ENCODE results near the gene EDC4. TPM values are rescaled to one million over a fixed set of nuclear protein-coding genes. Genes with fewer than 3 reads are reported as not detected.
A peak's percentile ranks its signal among the peaks of the same experiment; 100 is the strongest.

Gene EDC4
- total RNA-seq, 1 donor from 2014 or later: 83.0 TPM

DNA sequence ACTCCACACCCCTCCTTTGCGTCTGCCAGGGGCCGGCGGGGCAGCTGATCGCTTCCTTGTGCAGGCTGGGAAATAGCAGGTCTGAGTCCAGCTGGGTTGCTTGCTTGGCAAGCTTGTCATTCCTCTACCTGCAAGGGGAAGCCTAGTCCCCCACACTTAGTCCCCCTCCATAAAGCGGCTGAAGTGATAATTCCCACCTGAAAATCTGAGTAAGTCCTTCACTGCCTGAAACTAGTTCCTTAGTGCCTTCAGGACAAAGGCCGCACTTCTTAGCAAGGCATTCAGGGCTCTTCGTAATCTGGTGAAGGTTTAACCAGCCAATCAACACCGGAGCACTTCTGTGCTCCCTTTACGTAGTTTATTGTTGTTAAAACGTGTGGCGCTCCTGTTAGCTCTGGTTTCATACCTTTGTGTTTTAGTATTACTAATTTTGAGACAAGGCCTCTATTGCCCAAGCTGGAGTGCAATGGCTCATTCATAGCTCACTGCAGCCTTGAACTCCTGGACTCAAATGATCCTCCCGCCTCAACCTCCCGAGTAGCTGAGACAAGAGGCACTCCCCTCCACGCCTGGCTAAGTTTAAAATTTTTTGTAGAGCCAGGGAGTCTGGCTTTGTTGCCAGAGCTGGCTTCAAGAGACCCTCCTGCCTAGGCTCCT lies 21.0 kb downstream of the EDC4 start:
- H3K4me3 Mint-ChIP-seq (ENCODE audit: unreplicated experiment): peak overlapping the region; percentile 97
- peaks cover 3% of the 10 kb centered on the region for H3K27me3 Mint-ChIP-seq (ENCODE audit: unreplicated experiment)
- no peaks in the 10 kb centered on the region for H3K36me3 Mint-ChIP-seq (ENCODE audit: low read depth, unreplicated experiment)
- TF ChIP-seq, protein P1, sequence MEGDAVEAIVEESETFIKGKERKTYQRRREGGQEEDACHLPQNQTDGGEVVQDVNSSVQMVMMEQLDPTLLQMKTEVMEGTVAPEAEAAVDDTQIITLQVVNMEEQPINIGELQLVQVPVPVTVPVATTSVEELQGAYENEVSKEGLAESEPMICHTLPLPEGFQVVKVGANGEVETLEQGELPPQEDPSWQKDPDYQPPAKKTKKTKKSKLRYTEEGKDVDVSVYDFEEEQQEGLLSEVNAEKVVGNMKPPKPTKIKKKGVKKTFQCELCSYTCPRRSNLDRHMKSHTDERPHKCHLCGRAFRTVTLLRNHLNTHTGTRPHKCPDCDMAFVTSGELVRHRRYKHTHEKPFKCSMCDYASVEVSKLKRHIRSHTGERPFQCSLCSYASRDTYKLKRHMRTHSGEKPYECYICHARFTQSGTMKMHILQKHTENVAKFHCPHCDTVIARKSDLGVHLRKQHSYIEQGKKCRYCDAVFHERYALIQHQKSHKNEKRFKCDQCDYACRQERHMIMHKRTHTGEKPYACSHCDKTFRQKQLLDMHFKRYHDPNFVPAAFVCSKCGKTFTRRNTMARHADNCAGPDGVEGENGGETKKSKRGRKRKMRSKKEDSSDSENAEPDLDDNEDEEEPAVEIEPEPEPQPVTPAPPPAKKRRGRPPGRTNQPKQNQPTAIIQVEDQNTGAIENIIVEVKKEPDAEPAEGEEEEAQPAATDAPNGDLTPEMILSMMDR (IDR thresholded peaks at IDR 0.05; ENCODE audit: unreplicated experiment): no peak
- peak overlapping the region; percentile 89 for H3K27ac Mint-ChIP-seq (ENCODE audit: unreplicated experiment)
- H3K9me3 Mint-ChIP-seq (ENCODE audit: unreplicated experiment): no peaks in the 10 kb centered on the region
- no peak for DNase-seq (ENCODE audit: low spot score)
- peaks cover 35% of the 10 kb centered on the region for H3K4me1 Mint-ChIP-seq (ENCODE audit: unreplicated experiment)

DNA sequence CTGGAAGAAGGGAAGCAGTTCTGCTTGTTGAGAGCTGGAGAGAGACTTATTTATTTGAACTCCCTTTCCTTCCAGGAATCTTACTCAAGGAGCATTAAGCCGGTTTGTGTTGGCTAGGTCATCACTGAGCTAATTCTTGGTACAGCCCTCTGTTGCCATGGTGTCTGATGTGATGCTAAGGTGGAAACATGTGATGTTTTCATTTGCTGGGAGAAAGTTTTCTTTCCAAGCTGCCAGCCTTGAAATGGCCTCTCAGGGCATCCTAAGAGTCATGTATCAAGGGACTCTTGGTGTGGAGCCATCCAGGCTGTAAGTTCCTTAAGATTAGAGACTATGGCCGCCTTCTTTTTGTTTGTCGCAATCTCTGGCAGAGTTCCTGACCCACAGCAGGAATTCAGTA lies 24.4 kb downstream of the EDC4 start:
- Mint-ChIP-seq H3K4me3 (ENCODE audit: unreplicated experiment) (no peak overlapping the region), H3K27ac (ENCODE audit: unreplicated experiment) (peak overlapping the region; percentile 62), H3K36me3 (ENCODE audit: low read depth, unreplicated experiment) (peaks cover 9% of the 10 kb centered on the region), H3K4me1 (ENCODE audit: unreplicated experiment) (peaks cover 52% of the 10 kb centered on the region), H3K27me3 (ENCODE audit: unreplicated experiment) (peaks cover 5% of the 10 kb centered on the region), H3K9me3 (ENCODE audit: unreplicated experiment) (no peaks in the 10 kb centered on the region)
- TF ChIP-seq, protein P1 (IDR thresholded peaks at IDR 0.05; ENCODE audit: unreplicated experiment): no peak
- DNase-seq (ENCODE audit: low spot score): no peak

DNA sequence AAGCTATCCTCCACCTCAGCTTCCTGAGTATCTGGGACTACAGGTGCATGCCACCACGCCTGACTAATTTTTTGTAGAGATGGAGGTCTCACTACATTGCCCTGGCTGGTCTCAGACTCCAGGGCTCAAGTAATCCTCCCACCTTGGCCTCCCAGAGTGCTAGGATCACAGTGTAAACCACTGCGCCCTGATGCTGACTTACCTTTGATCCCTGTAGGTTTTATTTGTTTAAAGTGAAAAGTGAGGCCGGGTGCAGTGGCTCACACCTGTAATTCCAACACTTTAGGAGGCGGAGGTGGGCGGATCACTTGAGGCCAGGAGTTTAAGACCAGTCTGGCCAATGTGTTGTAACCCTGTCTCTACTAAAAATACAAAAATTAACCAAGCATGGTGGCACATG lies 28.9 kb downstream of the EDC4 start:
- H3K9me3 Mint-ChIP-seq (ENCODE audit: unreplicated experiment): no peaks in the 10 kb centered on the region

DNA sequence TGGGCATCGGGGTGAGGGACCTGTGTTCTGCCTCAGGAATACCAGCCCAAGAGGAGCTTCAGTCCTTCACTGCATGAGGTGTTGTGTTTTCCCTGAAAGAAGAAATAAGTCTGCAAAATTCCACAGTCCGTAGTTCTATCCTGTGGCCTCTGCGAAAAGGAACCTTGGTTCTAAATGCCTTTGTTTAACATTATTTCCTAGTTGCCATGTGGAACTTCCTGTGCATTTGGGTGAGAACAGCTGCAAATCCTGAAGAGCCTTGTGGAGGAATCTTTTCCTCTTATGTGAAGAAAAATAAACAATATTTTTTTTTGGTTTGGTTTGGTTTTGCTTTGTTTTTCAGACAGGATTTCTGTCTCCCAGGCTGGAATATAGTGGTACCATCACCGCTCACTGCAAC lies 30.0 kb downstream of the EDC4 start:
- no peak for DNase-seq (ENCODE audit: low spot score)
- Mint-ChIP-seq H3K27ac (ENCODE audit: unreplicated experiment) (peak overlapping the region; percentile 100), H3K4me1 (ENCODE audit: unreplicated experiment) (peaks cover 39% of the 10 kb centered on the region), H3K4me3 (ENCODE audit: unreplicated experiment) (peak overlapping the region; percentile 52), H3K27me3 (ENCODE audit: unreplicated experiment) (peaks cover 2% of the 10 kb centered on the region), H3K9me3 (ENCODE audit: unreplicated experiment) (no peaks in the 10 kb centered on the region), H3K36me3 (ENCODE audit: low read depth, unreplicated experiment) (peaks cover 19% of the 10 kb centered on the region)
- TF ChIP-seq, protein P1 (IDR thresholded peaks at IDR 0.05; ENCODE audit: unreplicated experiment): no peak

More for the DNA sequence above, 28.9 kb downstream of the EDC4 start:
- Mint-ChIP-seq H3K27me3 (ENCODE audit: unreplicated experiment) (peaks cover 2% of the 10 kb centered on the region), H3K27ac (ENCODE audit: unreplicated experiment) (peak overlapping the region; percentile 100), H3K4me1 (ENCODE audit: unreplicated experiment) (peaks cover 43% of the 10 kb centered on the region), H3K4me3 (ENCODE audit: unreplicated experiment) (no peak overlapping the region), H3K36me3 (ENCODE audit: low read depth, unreplicated experiment) (peaks cover 14% of the 10 kb centered on the region)
- no peak for DNase-seq (ENCODE audit: low spot score)
- TF ChIP-seq, protein P1 (IDR thresholded peaks at IDR 0.05; ENCODE audit: unreplicated experiment): no peak

DNA sequence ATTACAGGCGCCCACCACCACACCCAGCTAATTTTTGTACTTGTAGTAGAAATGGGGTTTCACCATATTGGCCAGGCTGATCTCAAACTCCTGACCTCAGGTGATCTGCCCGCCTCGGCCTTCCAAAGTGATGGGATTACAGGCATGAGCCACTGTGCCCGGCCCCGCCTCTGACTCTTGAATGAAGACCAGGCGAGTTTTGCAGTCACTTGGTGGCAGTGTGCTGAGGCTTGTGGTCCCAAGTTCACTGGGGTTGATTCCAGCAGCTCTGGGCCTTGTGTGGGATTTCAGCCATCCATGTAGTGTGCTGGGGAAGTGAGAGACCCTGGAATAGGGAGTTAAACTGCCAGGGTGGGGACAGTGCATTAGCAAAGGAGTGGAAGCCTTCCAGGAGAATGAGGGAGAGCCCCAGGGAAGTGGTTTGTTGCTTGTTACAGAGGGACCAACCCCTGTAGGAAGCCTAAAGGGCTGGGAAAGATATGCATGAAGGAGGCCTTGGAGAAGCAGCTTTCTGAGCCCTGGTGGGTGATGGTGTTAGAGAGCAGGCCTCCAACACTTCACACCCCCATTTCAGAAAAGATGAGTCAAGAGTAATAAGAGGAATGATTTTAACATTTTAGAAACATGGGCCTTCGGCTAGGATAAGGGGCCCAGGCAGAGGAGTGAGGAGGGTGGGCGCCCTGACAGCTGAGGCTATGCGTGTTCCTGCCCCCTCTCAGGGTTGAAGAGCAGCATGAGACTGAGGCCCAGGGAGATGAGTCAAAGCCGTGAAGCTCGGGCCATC lies 34.7 kb downstream of the EDC4 start:
- H3K9me3 Mint-ChIP-seq (ENCODE audit: unreplicated experiment): no peaks in the 10 kb centered on the region
- no peak overlapping the region for H3K27ac Mint-ChIP-seq (ENCODE audit: unreplicated experiment)
- peaks cover 20% of the 10 kb centered on the region for H3K36me3 Mint-ChIP-seq (ENCODE audit: low read depth, unreplicated experiment)
- no peaks in the 10 kb centered on the region for H3K27me3 Mint-ChIP-seq (ENCODE audit: unreplicated experiment)
- H3K4me1 Mint-ChIP-seq (ENCODE audit: unreplicated experiment): peaks cover 20% of the 10 kb centered on the region
- TF ChIP-seq, protein P1 (IDR thresholded peaks at IDR 0.05; ENCODE audit: unreplicated experiment): no peak
- H3K4me3 Mint-ChIP-seq (ENCODE audit: unreplicated experiment): no peak overlapping the region
- DNase-seq (ENCODE audit: low spot score): no peak

Measured in endothelial cell (in vitro differentiated cells).